ENCODE measurements around the gene NHSL1. TPM values are rescaled to one million over a fixed set of nuclear protein-coding genes. Genes with fewer than 3 reads are reported as not detected.

Gene NHSL1
- total and polyA plus RNA-seq, 2 of the 8 experiments (the other 6 are each of a cell fraction or from before 2014, with no cell fraction given), result 7.2 to 32.4 TPM

DNA sequence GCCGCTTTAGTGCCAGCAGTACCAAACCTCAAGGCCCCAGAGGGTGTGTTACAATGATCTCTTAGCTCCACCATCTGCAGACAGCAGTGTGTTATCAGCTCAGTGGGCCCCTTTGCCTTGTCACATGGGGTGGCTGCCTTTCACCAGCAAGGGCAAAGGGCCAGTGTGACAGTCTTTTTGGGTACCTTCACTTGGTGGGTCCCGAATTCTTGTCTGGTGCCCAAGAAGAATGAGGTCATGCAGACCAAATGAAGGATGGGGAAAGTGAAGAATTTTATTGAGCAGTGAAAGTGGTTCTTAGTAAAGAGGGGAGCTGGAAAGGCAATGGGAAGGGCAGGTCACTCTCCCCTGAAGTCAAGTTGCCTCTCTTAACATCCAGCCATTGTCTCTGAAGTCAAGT is 124.5 kb downstream of the NHSL1 start (continued):
- TF ChIP-seq HDAC6 (IDR thresholded peaks at IDR 0.05; ENCODE audit: low read depth, low read length), result no peak

DNA sequence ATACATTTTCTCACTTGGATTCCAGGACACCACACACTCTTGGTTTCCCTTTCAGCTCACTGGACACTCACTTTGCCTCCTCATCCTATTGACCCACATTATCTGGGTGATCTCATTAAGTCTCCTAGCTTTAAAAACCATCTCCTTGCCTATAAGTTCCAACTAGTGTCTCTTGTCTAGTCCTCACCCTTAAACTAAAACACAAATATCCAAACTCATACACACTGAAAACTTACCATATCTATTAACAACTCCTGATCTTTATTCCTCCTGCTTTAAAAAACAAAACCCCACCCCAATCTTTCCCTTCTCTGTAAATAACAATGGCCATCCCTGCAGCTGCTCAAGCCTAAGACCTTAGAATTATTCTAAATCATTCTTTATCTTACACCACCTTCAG is 125.1 kb downstream of the NHSL1 start:
- Histone ChIP-seq H3K18ac (ENCODE audit: extremely low read depth, low read length) (no peak overlapping the region), H3K56ac (replicated peaks; ENCODE audit: insufficient read length, low read depth, low read length) (no peak overlapping the region), H3K4me1 (replicated peaks in 1 of 4; ENCODE audit: control insufficient read depth in 3 of 4, insufficient read depth in 4 of 4, low read length in 3 of 4) (peaks cover 0 to 8% (median 1%) of the 10 kb centered on the region in 4 experiments; a peak in 2 of 7 replicates), H3K4ac (replicated peaks; ENCODE audit: insufficient read length, low read depth, low read length) (no peak overlapping the region), H2BK20ac (ENCODE audit: low read length) (no peak overlapping the region), H2BK12ac (ENCODE audit: low read depth, low read length) (no peak overlapping the region), H3K36me3 (ENCODE audit: control insufficient read depth in 2 of 4, insufficient read depth in 4 of 4, low read length in 3 of 4) (no peaks in the 10 kb centered on the region), H3K79me1 (ENCODE audit: low read depth, low read length) (no peaks in the 10 kb centered on the region), H2BK5ac (ENCODE audit: low read depth, low read length) (no peak overlapping the region), H3K14ac (ENCODE audit: insufficient read length) (no peak overlapping the region), H3K9me3 (ENCODE audit: insufficient read depth in 2 of 2, low read depth in 1 of 2, low read length in 1 of 2) (no peaks in the 10 kb centered on the region), H3K27ac (ENCODE audit: low read depth, low read length) (no peak overlapping the region), H3K23ac (ENCODE audit: insufficient read length) (no peak overlapping the region), H4K91ac (replicated peaks; ENCODE audit: insufficient read length, low read length) (no peak overlapping the region), H2AFZ (ENCODE audit: low read length) (no peak overlapping the region), H4K20me1 (replicated peaks in 1 of 2; ENCODE audit: control insufficient read depth in 1 of 2, insufficient read depth in 2 of 2, low read length in 2 of 2) (no peaks in the 10 kb centered on the region), H2AK5ac (ENCODE audit: low read depth, low read length) (no peak overlapping the region), H4K5ac (ENCODE audit: insufficient read length, low read depth, low read length) (no peak overlapping the region), H3K79me2 (ENCODE audit: control insufficient read depth in 1 of 2, insufficient read depth in 2 of 2, low read length in 2 of 2) (no peaks in the 10 kb centered on the region), H2BK15ac (ENCODE audit: low read length) (no peak overlapping the region), H2BK120ac (replicated peaks; ENCODE audit: low read depth, low read length) (no peak overlapping the region), H3K9ac (replicated peaks in 1 of 4; ENCODE audit: extremely low read depth in 1 of 4, low read depth in 3 of 4, low read length in 3 of 4) (no peak overlapping the region), H3K27me3 (replicated peaks in 1 of 4; ENCODE audit: control insufficient read depth in 3 of 4, extremely low read depth in 1 of 4, insufficient read depth in 3 of 4, low read length in 3 of 4) (no peaks in the 10 kb centered on the region), H3K4me3 (ENCODE audit: extremely low read depth in 1 of 4, insufficient read depth in 2 of 4, low read depth in 3 of 4, low read length in 4 of 4) (no peak overlapping the region), H4K8ac (ENCODE audit: extremely low read depth, insufficient read depth, low read length) (no peak overlapping the region), H3K23me2 (ENCODE audit: low read depth, low read length) (no peaks in the 10 kb centered on the region), H3K4me2 (ENCODE audit: insufficient read depth in 1 of 2, low read depth in 2 of 2, low read length in 2 of 2) (no peak overlapping the region)
- FAIRE-seq (no peak), DNase-seq (ENCODE audit: low read depth in 1 of 2, low spot score in 2 of 2) (no peak)
- ChIA-PET POLR2A (ENCODE audit: partially characterized antibody) (interaction anchor here (0.6 to 1.3 kb wide), 2 partner anchors 10 to 57 kb away, joined by 3 read pairs; no protein-coding TSS in a partner anchor), CTCF (ENCODE audit: partially characterized antibody) (interaction anchor here (0.6 to 1.4 kb wide), 4 partner anchors 10 to 128 kb away, joined by 3 to 5 read pairs (median 3); no protein-coding TSS in a partner anchor)
- TF ChIP-seq TAF7 (optimal IDR thresholded peaks at IDR 0.05; ENCODE audit: borderline replicate concordance, low read depth, low read length) (no peak), KDM4A (IDR thresholded peaks at IDR 0.05; ENCODE audit: low read depth, low read length, severe bottlenecking) (no peak), GABPA (IDR thresholded peaks at IDR 0.05; ENCODE audit: borderline replicate concordance, insufficient read depth, low read length) (no peak), EZH2 (IDR thresholded peaks at IDR 0.05; ENCODE audit: low read depth, low read length, severe bottlenecking) (no peak), ASH2L (IDR thresholded peaks at IDR 0.05; ENCODE audit: low read length) (no peak), SIN3A (conservative IDR thresholded peaks at IDR 0.05 in 1 of 2, IDR thresholded peaks at IDR 0.05 in 1 of 2; ENCODE audit: low read depth in 1 of 2, low read length in 2 of 2) (no peak), ZNF274 (IDR thresholded peaks at IDR 0.05; ENCODE audit: borderline replicate concordance, extremely low read depth, low read length) (no peak), CREB1 (IDR thresholded peaks at IDR 0.05) (no peak), RAD21 (IDR thresholded peaks at IDR 0.05 in 1 of 2, conservative IDR thresholded peaks at IDR 0.05 in 1 of 2; ENCODE audit: low read depth in 2 of 2, low read length in 2 of 2) (no peak), BACH1 (IDR thresholded peaks at IDR 0.05; ENCODE audit: low read length) (no peak), CTBP2 (IDR thresholded peaks at IDR 0.05; ENCODE audit: borderline replicate concordance, insufficient read depth, insufficient read length, low read length) (no peak)
